DND-41 (cell line): ENCODE data around the gene ENPP6.

Source experiments
- EZH2 ChIP-seq: IDR thresholded peaks from 3 replicates; pipeline ENCODE4 v1.6.1; 2012; ENCODE audit warnings: borderline replicate concordance, low read depth, mild to moderate bottlenecking, moderate library complexity, low read length, inconsistent platforms; ENCODE audit not compliant: severe bottlenecking
- TF ChIP-seq, protein P1 (sequence below): IDR thresholded peaks from 2 replicates; pipeline ENCODE4 v1.5.1; 2012; ENCODE audit warnings: borderline replicate concordance, low read length, moderate library complexity, mild to moderate bottlenecking; ENCODE audit not compliant: poor library complexity, severe bottlenecking; ENCODE audit errors: extremely low read depth

DNA sequence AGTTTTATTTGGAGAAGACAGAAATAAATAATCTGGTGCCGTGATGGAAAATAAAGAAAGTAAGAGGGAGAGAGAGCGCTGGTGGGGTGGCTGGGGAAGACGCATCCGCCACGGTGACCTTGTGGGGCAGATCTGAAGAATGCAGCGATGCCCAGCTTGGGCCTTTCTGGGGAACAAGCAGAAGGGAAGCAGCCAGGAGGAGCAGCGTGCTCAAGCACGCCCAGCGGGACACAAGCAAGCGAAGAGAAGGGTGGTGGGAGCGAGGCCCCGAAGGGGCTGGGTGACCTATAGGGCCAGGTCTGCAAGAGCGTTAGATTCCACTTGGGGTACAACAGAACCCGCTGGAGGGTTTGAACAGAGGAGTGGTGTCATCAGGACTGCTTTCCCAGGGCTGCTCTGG is 12.4 kb downstream of the ENPP6 start:
- TF ChIP-seq, protein P1, sequence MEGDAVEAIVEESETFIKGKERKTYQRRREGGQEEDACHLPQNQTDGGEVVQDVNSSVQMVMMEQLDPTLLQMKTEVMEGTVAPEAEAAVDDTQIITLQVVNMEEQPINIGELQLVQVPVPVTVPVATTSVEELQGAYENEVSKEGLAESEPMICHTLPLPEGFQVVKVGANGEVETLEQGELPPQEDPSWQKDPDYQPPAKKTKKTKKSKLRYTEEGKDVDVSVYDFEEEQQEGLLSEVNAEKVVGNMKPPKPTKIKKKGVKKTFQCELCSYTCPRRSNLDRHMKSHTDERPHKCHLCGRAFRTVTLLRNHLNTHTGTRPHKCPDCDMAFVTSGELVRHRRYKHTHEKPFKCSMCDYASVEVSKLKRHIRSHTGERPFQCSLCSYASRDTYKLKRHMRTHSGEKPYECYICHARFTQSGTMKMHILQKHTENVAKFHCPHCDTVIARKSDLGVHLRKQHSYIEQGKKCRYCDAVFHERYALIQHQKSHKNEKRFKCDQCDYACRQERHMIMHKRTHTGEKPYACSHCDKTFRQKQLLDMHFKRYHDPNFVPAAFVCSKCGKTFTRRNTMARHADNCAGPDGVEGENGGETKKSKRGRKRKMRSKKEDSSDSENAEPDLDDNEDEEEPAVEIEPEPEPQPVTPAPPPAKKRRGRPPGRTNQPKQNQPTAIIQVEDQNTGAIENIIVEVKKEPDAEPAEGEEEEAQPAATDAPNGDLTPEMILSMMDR: no peak
- TF ChIP-seq EZH2: no peak
